Type B pancreatic cell (in vitro differentiated cells): ENCODE results near the gene MBNL3. TPM values are rescaled to one million over a fixed set of nuclear protein-coding genes. Genes with fewer than 3 reads are reported as not detected.

Experiments
- DNase-seq: peaks from one replicate; pipeline ENCODE4 v3.0.0; 2021; ENCODE audit warnings: mixed read lengths; ENCODE audit not compliant: unreplicated experiment; ENCODE audit errors: extremely low spot score
- H3K27ac Mint-ChIP-seq: 2 replicates; pipeline ENCODE4 v1.8.0; 2021; ENCODE audit warnings: mild to moderate bottlenecking, mixed read lengths
- H3K27me3 Mint-ChIP-seq: 2 replicates; pipeline ENCODE4 v1.8.0; 2021; ENCODE audit warnings: mixed read lengths
- H3K36me3 Mint-ChIP-seq: 2 replicates; pipeline ENCODE4 v1.8.0; 2021; ENCODE audit warnings: mixed read lengths
- H3K4me1 Mint-ChIP-seq: one replicate; pipeline ENCODE4 v1.8.0; 2021; ENCODE audit warnings: mixed read lengths; ENCODE audit not compliant: unreplicated experiment
- H3K4me3 Mint-ChIP-seq: 2 replicates; pipeline ENCODE4 v1.8.0; 2021; ENCODE audit warnings: mild to moderate bottlenecking, mixed read lengths
- H3K9me3 Mint-ChIP-seq: 2 replicates; pipeline ENCODE4 v1.8.0; 2021; ENCODE audit warnings: mixed read lengths
- CTCF ChIP-seq: fragments of 200-600 bp; sonication (generic); conservative IDR thresholded peaks from 2 replicates; pipeline ENCODE4 v1.5.0; 2021; ENCODE audit warnings: antibody characterized with exemption, mild to moderate bottlenecking
- total RNA-seq: library from RNA; stranded (reverse); gene quantifications from 2 replicates; pipeline ENCODE4 v1.2.1, GENCODE V29; 2021; ENCODE audit warnings: low replicate concordance

The MBNL3 gene
- total RNA-seq, 1 donor from 2014 or later = 27.5 TPM

GRCh38 chrX:132486599-132487178 lies 2.1 kb downstream of the MBNL3 start:
- Mint-ChIP-seq H3K4me3 (peak overlapping the region; percentile 18), H3K36me3 (no peaks in the 10 kb centered on the region), H3K4me1 (peaks cover 69% of the 10 kb centered on the region), H3K9me3 (no peaks in the 10 kb centered on the region), H3K27me3 (peaks cover 19% of the 10 kb centered on the region), H3K27ac (no peak overlapping the region)
- no peak for DNase-seq
- peak; percentile 7 for TF ChIP-seq CTCF

GRCh38 chrX:132483951-132484350 lies 4.9 kb downstream of the MBNL3 start:
- no peak overlapping the region for H3K4me3 Mint-ChIP-seq

GRCh38 chrX:132483488-132483887 lies 5.3 kb downstream of the MBNL3 start:
- Mint-ChIP-seq H3K4me3 (no peak overlapping the region), H3K36me3 (no peaks in the 10 kb centered on the region), H3K27ac (no peak overlapping the region), H3K9me3 (no peaks in the 10 kb centered on the region), H3K27me3 (no peaks in the 10 kb centered on the region), H3K4me1 (peaks cover 72% of the 10 kb centered on the region)
- TF ChIP-seq CTCF = no peak
- no peak for DNase-seq

More at GRCh38 chrX:132483951-132484350, 4.9 kb downstream of the MBNL3 start:
- DNase-seq = no peak
- no peak for TF ChIP-seq CTCF
- Mint-ChIP-seq H3K27ac (no peak overlapping the region), H3K27me3 (no peaks in the 10 kb centered on the region), H3K4me1 (peaks cover 72% of the 10 kb centered on the region), H3K36me3 (no peaks in the 10 kb centered on the region), H3K9me3 (no peaks in the 10 kb centered on the region)

DNA sequence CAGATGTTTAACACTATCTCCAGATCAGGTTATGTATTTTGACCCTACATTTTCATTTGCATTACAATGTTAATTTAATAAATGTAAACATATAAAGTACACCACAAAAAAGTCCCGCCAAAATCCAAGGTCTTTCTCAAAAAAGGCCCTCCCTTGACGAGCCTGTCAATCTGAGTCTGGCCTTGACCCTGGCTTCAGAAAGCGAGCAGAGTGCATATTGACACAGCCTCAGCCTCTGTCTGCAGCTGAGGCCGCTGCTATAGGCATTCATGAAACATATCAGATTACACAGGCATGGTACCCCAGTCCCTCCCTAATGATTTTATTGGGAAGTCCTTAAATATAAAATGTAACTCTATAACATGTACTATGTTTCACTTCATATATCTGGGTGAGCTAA lies 6.2 kb downstream of the MBNL3 start:
- H3K9me3 Mint-ChIP-seq = no peaks in the 10 kb centered on the region
- TF ChIP-seq CTCF = no peak
- no peaks in the 10 kb centered on the region for H3K27me3 Mint-ChIP-seq
- no peak overlapping the region for H3K4me3 Mint-ChIP-seq
- H3K4me1 Mint-ChIP-seq = peaks cover 69% of the 10 kb centered on the region
- H3K27ac Mint-ChIP-seq = no peak overlapping the region
- no peak for DNase-seq
- H3K36me3 Mint-ChIP-seq = no peaks in the 10 kb centered on the region

DNA sequence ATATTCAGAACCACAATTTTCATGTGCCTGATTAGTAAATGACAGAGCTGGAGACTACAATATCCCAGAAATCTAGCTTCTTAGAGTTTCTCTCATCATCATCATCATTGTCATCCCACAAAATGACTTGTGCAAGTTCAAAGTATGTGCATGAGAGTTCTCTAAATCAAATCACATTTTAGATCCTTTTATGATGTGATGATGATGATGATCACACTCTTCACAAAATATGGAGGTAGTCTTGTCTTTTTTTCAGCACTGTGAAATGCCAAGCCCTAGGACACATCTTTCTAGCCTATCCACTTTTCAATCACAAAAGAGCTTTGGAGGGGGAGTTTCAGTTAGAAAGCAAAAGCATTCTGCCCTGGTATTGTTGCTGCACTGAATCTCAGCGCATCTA lies 7.4 kb downstream of the MBNL3 start:
- no peak for DNase-seq
- Mint-ChIP-seq H3K4me3 (no peak overlapping the region), H3K9me3 (no peaks in the 10 kb centered on the region), H3K27ac (no peak overlapping the region), H3K36me3 (peaks cover 1% of the 10 kb centered on the region), H3K4me1 (peaks cover 57% of the 10 kb centered on the region), H3K27me3 (no peaks in the 10 kb centered on the region)
- TF ChIP-seq CTCF = no peak
